Adipose tissue (tissue), 3 donors: Measurements from ENCODE around the gene STPG4. TPM values are rescaled to one million over a fixed set of nuclear protein-coding genes. Genes with fewer than 3 reads are reported as not detected.
"Not testable (repeated sequence)": the region's sequence is repeated elsewhere in the genome, so short reads cannot be mapped to it uniquely, and the experiment has no call there.

Experiments
- H3K27ac ChIP-seq: one replicate; pipeline ENCODE4 v1.5.1; 2013; ENCODE audit warnings: low read depth, low read length
- WGBS, 3 donors: extraction: QIAGEN DNeasy Blood & Tissue Kit; methylation state at CpG; one replicate each; pipeline ENCODE4 v1.1.7; 2013; 5-methylcytosine and 5-hydroxymethylcytosine counted together
- polyA plus RNA-seq, 3 donors: library from polyadenylated mRNA; stranded (reverse); fragments of 200-250 nt; gene quantifications; one replicate each; pipeline ENCODE4 v1.2.3, GENCODE V29; 2013
- donor health status: healthy with polysubstance abuse.
- donor health status: Bipolar disorder and iron deficiency.
- donor health status: healthy.

STPG4 gene
- polyA plus RNA-seq, 3 donors: 0.06 TPM; not detected in 2

DNA sequence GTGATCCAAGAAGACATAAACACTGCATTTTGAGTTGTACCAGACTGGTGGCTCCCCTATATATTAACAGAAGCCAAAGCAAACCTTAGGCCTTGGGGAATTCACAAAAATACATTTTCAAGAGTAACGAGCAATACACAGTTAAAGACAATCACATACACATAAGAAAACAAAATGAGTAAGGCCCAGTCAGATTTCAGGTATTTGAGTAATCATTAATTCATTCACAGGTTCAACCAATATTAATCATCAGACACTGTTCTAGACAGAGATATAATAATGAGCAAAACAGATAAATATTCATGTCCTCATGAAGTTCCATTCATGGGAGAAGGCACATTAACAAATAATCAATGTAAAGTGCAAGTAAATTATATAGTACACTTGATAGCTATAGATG is 9.6 kb downstream of the STPG4 start:
- H3K27ac ChIP-seq: no peak overlapping the region
- WGBS, 3 donors: 94 to 96% (median 94%) methylated on average over 1 of the region's 1 CpG

DNA sequence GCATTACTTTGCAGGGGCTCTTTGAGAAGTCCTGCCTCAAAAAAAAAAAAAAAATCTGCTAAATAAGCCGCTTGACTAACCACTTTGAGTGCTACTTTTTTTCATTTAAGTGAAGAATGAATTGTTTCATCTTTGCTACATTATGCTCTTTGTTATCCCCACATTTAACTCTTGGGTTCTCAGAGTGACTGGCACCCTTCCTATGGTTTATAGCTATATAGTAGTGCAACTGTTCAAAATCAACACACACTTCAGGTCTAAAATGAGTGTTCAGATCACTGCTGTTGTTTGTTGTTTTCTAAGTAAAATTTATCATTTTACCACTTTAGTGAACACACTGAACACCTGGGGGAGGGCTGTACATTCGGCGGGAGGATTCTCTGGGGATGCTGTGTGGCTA is 13.6 kb downstream of the STPG4 start:
- 91 to 95% (median 95%) methylated on average over 3 of the region's 3 CpGs for WGBS, 3 donors

DNA sequence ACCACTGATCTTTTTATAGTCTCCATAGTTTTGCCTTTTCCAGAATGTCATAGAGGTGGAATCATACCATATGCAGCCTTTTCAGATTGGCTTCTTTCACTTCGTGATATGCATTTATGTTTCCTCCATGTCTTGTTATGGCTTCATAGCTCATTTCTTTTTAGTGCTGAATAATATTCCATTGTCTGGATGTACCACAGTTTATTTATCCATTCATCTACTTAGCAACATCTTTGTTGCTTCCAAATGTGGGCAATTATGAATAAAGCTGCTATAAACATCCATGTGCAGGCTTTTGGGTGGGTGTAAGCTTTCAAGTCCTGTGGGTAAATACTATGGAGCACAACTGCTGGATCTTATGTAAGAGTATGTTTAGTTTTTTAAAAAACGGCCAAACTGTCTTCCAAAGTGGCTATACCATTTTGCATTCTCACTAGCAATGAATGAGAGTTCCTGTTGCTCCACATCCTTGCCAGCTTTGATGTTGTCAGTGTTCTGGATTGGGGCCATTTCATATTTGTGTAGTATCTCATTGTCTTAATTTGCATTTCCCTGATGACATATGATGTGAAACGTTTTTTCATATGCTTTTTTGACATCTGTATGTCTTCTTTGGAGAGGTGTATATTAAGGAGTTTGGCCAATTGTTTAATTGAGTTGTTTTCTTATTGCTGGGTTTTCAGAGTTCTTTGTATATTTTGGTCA is 20.6 kb downstream of the STPG4 start:
- WGBS, 3 donors: 77 to 82% (median 77%) methylated on average over 3 of the region's 3 CpGs

More for the DNA sequence above, 13.6 kb downstream of the STPG4 start:
- H3K27ac ChIP-seq: no peak overlapping the region

DNA sequence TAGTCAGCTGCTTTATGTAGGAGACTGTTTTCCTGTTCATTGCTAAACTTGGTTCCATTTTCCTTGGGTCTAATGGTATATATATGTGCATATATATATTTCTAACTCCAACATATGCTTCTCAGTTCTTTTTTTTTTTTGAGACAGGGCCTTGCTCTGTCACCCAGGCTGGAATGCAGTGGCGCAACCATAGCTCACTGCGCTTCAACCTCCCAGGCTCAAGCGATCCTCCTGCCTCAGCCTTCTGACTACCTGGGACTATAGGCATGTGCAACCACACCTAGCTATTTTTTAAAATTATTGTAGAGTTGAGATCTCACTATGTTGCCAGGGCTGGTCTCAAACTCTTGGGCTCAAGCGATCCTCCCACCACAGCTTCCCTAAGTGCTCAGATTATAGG is 22.1 kb downstream of the STPG4 start:
- WGBS, 3 donors: 94 to 96% (median 95%) methylated on average over 4 of the region's 4 CpGs

More for the DNA sequence above, 20.6 kb downstream of the STPG4 start:
- H3K27ac ChIP-seq: no peak overlapping the region

DNA sequence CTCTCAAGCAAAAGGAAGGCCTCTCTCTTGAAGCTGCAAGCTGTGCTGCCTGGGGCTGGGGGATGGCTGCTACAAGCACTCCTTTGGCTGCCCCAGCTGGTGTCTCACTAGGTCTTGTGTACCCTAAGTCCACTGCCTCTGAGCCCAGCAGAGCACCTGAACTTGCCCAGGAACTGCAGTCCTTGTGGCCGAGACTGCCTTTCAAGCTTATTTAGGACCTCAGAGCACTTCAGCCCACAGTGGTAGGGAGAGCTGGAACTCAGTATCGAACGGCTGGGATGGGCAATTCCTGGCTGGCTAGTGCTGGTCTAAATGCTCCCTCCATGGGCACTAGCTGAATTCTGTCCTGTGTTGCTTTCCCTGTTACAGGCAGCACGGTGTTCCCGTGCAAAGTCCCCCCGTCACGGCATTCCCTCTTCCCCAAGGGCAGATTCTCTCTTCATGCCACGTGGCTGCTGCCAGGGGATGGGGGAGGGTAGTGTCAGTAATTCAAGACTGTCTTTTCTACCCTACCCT is 25.9 kb downstream of the STPG4 start:
- WGBS, 3 donors: 76 to 90% (median 88%) methylated on average over 8 of the region's 8 CpGs
- no peak overlapping the region for H3K27ac ChIP-seq

More for the DNA sequence above, 22.1 kb downstream of the STPG4 start:
- H3K27ac ChIP-seq: no peak overlapping the region

DNA sequence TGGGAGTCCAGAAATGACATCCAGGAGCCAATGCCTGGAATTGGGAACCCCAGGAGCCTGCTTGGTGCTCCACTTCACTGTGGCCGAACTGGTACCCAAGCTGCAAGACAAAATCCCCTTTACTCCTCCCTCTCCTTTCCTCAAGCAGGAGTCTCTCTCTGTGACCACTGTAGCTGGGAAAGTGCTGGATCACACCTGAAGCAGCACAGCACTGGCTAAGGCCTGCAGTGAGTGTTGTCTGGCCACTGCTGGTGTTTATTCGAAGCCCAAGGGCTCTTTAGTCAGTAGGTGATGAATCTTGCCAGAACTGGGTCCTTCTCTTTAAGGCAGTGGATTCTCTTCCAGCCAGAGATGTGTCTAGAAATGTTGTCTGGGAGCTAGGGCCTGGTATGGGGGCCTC is 26.4 kb downstream of the STPG4 start:
- 89 to 96% (median 93%) methylated on average over 2 of the region's 2 CpGs for WGBS, 3 donors
- no peak overlapping the region for H3K27ac ChIP-seq

DNA sequence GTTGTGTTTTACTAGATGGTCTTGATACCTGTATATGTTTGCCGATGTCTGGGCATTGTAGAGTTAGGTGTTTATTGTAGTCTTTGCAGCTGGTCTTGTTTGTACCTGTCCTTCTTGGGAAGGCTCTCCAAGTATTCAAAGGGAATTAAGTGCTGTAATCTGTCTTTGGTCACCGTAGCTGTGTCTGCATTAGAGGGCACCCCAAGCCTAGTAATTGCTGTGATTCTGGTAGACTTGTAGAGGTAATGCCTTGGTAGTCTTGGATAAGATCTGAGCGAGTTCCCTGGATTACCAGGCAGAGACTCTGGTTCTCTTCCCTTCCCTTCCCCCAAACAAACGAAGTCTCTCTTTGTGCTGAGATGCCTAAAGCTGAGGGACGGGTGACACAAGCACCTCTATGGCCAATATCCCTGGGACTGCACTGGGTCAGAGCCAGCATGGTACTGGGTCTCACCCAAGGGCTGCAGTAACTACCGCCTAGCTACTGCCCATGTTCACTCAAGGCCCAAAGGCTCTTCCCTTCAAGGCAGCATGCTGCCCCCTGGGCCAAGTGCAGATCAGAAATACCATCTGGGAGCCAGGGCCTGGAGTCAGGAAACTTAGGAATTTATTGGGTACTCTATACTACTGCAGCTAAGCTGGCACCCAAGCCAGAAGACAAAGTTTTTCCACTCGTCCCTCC is 27.1 kb downstream of the STPG4 start:
- H3K27ac ChIP-seq: no peak overlapping the region
- 80 to 86% (median 82%) methylated on average over 7 of the region's 7 CpGs for WGBS, 3 donors

DNA sequence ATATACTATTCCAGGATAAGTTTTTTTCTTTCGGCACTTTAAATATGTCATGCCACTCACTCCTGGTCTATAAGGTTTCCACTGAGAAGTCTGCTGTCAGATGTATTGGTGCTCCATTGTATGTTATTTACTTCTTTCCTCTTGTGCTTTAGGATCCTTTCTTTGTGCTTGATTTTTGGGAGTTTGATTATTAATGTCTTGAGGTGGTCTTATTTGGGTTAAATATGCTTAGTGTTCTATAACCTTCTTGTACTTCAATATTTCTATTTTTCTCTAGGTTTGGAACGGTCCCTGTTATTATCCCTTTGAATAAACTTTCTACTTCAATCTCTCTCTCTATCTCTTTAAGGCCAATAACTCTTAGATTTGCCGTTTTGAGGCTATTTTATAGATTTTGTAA is 28.3 kb downstream of the STPG4 start:
- 95 to 96% (median 95%) methylated on average over 3 of the region's 3 CpGs for WGBS, 3 donors
- no peak overlapping the region for H3K27ac ChIP-seq

DNA sequence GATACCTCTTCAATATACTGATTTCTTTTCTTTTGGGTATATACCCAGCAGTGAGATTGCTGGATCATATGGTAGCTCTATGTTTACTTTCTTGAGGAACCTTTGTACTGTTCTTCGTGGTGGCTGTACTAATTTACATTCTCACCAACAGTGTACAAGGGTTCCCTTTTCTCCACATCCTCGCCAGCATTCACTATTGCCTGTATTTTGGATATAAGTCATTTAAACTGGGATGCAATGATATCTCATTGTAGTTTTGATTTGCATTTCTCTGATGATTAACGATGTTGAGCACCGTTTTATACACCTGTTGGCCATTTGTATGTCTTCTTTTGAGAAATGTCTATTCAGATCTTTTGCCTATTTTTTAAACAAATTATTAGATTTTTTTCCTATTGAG is 30.4 kb downstream of the STPG4 start:
- H3K27ac ChIP-seq: not testable (repeated sequence)
- 71 to 91% (median 89%) methylated on average over 4 of the region's 4 CpGs for WGBS, 3 donors

DNA sequence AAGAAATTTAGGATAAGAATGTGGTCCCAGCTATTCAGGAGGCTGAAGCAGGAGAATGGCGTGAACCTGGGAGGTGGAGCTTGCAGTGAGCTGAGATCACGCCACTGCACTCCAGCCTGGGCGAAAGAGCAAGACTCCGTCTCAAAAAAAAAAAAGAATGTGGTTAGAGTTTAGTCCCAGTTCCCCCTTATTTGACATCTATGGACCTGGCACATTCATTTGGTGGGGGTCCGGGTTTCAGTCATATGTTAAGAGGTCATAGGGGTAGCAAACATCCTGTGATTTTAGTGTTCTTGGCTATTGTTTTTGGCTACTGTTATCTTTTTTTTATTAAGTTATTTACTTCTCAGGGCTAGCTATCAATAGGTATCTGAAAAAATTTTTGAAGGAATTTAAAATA is 34.7 kb downstream of the STPG4 start:
- H3K27ac ChIP-seq: not testable (repeated sequence)
- WGBS, 3 donors: 91 to 95% (median 93%) methylated on average over 5 of the region's 5 CpGs

DNA sequence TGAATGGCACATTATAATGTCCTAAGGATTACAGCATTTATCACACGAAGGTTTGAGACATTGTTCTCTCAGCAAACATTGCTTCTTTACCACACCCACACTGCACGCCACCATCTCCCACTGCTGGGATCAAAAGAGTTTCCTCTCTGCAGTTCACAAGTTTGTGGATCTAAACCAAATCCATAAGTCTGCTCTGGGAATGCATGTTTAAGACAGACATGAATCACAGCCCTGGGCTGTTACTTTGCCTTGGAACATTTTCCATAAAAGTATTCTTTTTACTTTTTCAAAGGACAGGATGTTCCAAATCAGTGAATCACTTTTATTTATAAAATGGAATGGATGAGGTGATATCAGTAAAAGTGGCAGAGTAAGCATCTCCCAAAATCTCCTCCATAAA is 36.1 kb downstream of the STPG4 start:
- no peak overlapping the region for H3K27ac ChIP-seq
- 52 to 60% (median 54%) methylated on average over 2 of the region's 2 CpGs for WGBS, 3 donors

DNA sequence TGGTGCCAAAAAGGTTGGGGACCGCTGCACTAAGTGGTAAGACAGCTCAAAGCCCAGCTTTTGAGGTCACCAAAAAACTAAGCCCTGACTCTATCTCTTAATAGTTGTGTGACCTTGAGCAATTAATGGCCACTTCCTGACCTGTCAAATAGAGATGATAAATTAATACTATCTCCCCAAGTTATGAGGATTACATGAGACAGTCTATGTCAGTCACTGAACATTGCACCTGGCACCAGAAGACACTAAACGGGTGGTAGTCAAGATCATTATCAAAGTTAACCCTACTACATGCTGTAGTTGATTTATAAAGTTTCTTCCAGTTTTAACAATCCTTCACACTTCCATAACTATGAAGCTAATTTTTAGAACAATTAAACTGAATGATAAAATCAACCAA is 36.5 kb downstream of the STPG4 start:
- WGBS, 3 donors: 30 to 50% (median 49%) methylated on average over 2 of the region's 2 CpGs
- H3K27ac ChIP-seq: no peak overlapping the region

DNA sequence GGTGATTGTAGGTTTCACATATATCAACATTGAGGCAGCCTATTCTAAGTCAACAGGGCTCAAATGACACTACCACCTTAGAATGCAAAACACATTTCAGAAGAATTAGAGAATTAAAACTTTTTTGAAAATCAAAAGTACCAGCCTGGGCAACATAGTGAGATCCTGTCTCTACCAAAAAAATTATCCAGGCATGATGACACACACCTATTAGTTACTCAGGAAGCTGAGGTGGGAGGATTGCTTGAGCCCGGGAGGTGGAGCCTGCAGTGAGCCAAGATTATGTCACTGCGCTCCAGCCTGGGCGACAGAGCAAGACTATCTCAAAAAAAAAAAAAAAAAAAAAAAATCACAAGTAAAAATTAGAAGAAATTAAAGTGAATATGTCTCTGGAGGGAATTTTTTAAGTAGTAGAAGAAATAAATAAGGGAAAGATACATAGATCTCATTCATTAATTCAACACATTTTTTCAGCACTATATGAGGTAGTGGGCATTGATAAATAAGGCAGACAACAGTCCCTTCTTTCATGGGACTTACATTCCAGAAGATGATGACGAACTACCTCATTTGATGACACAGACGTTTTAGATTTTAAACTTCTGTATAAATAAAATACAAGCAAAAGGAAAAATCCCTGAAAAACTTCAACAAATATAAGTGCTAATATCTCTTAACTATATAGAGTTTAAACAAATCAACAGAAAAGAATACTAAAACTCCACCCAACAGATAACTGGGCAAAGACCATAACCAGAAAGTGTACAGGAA is 42.3 kb downstream of the STPG4 start:
- no peak overlapping the region for H3K27ac ChIP-seq
- WGBS, 3 donors: 87 to 90% (median 87%) methylated on average over 5 of the region's 5 CpGs

DNA sequence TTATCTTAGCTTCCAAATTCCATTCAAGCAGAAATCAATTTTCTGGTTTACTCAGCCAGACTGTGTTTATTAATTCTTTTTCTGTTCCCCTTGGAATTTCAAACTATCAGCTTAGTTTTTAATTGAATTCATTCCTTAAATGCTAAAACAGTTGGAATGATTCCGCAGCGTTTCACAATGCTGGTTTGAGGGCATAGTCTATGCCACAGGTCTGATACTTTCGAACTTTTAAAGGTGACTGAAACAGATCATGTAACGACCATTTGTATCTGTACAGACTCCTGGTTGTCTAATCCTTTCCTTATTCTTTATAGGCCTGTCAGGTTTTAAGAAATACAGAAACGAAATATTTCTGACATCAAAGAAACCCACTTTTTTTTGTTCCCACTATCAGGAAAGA is 45.4 kb downstream of the STPG4 start:
- no peak overlapping the region for H3K27ac ChIP-seq
- 72 to 94% (median 91%) methylated on average over 5 of the region's 5 CpGs for WGBS, 3 donors

DNA sequence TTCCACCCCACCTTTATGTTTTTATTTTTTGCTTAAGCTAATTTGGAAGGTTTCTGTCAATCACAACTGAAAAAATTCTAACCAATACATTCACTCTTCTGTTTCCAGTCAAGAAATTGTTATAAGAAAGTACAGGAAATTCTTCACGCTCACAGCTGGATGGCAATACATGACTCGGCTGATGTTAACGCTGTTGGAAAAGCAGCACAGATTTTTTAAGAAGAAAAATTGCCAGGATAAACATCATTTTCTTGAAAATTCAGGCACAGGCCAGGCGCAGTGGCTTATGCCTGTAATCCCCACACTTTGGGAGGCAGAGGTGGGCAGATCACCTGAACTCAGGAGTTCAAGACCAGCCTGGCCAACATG is 46.1 kb downstream of the STPG4 start:
- WGBS, 3 donors: 94 to 96% (median 95%) methylated on average over 4 of the region's 4 CpGs
- H3K27ac ChIP-seq: no peak overlapping the region

DNA sequence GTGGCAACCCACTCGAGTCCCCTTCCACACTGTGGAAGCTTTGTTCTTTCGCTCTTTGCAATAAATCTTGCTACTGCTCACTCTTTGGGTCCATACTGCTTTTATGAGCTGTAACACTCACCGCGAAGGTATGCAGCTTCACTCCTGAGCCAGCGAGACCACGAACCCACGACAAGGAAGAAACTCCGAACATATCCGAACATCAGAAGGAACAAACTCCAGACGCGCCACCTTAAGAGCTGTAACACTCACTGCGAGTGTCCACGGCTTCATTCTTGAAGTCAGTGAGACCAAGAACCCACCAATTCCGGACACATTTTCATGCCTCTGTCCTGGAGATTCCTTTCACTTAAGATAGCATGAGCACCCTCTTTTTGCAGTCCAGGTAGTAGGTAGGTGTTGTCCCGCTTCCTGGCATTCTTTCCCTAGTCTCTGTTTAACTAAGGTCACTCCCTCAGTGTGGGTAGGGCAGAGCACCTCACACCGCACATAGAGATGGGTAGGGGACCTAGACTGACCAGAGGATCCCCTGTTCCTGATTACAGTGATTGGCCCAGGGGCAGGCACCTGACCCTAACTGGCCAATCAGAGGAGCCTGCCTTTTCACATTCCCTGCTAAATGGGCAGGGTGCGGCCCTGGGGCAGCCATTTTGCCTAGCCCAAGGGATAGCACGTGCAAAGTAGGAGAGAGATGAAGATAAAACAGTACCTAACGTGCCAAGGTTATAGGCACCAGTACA is 46.7 kb downstream of the STPG4 start:
- 94 to 96% (median 96%) methylated on average over 17 of the region's 19 CpGs for WGBS, 3 donors
- not testable (repeated sequence) for H3K27ac ChIP-seq

DNA sequence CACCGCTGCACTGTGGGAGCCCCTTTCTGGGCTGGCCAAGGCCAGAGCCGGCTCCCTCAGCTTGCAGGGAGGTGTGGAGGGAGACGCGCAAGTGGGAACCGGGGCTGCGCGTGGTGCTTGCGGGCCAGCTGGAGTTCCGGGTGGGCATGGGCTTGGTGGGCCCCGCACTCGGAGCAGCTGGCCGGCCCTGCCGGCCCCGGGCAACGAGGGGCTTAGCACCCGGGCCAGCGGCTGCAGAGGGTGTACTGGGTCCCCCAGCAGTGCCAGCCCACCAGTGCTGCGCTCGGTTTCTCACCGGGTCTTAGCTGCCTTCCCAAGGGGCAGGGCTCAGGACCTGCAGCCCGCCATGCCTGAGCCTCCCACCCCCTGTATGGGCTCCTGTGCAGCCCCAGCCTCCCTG is 47.9 kb downstream of the STPG4 start:
- H3K27ac ChIP-seq: not testable (repeated sequence)
- 95 to 98% (median 96%) methylated on average over 19 to 21 of the region's 21 CpGs for WGBS, 3 donors

DNA sequence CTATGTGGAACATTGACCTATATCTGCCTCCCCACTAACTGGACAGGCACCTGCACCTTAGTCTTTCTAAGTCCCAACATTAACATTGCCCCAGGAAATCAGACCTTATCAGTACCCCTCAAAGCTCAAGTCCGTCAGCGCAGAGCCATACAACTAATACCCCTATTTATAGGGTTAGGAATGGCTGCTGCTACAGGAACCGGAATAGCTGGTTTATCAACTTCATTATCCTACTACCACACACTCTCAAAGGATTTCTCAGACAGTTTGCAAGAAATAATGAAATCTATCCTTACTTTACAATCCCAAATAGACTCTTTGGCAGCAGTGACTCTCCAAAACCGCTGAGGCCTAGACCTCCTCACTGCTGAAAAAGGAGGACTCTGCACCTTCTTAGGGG is 48.9 kb downstream of the STPG4 start:
- H3K27ac ChIP-seq: not testable (repeated sequence)
- WGBS, 3 donors: 70 to 96% (median 80%) methylated on average over 3 to 4 of the region's 4 CpGs

DNA sequence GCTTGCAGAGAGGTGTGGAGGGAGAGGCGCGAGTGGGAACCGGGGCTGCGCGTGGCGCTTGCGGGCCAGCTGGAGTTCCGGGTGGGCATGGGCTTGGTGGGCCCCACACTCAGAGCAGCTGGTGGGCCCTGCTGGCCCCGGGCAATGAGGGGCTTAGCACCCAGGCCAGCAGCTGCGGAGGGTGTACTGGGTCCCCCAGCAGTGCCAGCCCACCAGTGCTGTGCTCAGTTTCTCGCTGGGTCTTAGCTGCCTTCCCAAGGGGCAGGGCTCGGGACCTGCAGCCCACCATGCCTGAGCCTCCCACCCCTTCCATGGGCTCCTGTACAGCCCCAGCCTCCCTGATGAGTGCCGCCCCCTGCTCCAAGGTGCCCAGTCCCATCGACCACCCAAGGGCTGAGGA is 55.4 kb downstream of the STPG4 start:
- WGBS, 3 donors: 95 to 98% (median 97%) methylated on average over 7 to 14 of the region's 14 CpGs
- not testable (repeated sequence) for H3K27ac ChIP-seq
